ENCODE results near the gene IRF7.
A peak's percentile ranks its signal among the peaks of the same experiment; 100 is the strongest.

Gene IRF7

GRCh38 chr11:595400-595799 is 20.4 kb downstream of the IRF7 start:
- no peak for DNase-seq (ENCODE audit: low read depth)
- no peak overlapping the region for H3K4me3 ChIP-seq (ENCODE audit: low read depth, low read length)
- TF ChIP-seq CTCF (conservative IDR thresholded peaks at IDR 0.05; ENCODE audit: low read depth, low read length) = no peak

GRCh38 chr11:593347-593746 is 22.4 kb downstream of the IRF7 start:
- TF ChIP-seq CTCF (conservative IDR thresholded peaks at IDR 0.05; ENCODE audit: low read depth, low read length) = no peak
- H3K4me3 ChIP-seq (ENCODE audit: low read depth, low read length) = no peak overlapping the region
- no peak for DNase-seq (ENCODE audit: low read depth)

GRCh38 chr11:592918-593317 is 22.8 kb downstream of the IRF7 start:
- TF ChIP-seq CTCF (conservative IDR thresholded peaks at IDR 0.05; ENCODE audit: low read depth, low read length) = no peak
- no peak for DNase-seq (ENCODE audit: low read depth)
- no peak overlapping the region for H3K4me3 ChIP-seq (ENCODE audit: low read depth, low read length)

- TF ChIP-seq CTCF (conservative IDR thresholded peaks at IDR 0.05; ENCODE audit: low read depth, low read length) = no peak
- no peak overlapping the region for H3K4me3 ChIP-seq (ENCODE audit: low read depth, low read length)
- no peak for DNase-seq (ENCODE audit: low read depth)
Measured at GRCh38 chr11:592501-592900, 23.2 kb downstream of the IRF7 start.

GRCh38 chr11:590997-591396 is 24.8 kb downstream of the IRF7 start:
- no peak for DNase-seq (ENCODE audit: low read depth)
- no peak overlapping the region for H3K4me3 ChIP-seq (ENCODE audit: low read depth, low read length)
- TF ChIP-seq CTCF (conservative IDR thresholded peaks at IDR 0.05; ENCODE audit: low read depth, low read length) = no peak

- no peak for TF ChIP-seq CTCF (conservative IDR thresholded peaks at IDR 0.05; ENCODE audit: low read depth, low read length)
- H3K4me3 ChIP-seq (ENCODE audit: low read depth, low read length) = no peak overlapping the region
- DNase-seq (ENCODE audit: low read depth) = no peak
Measured at GRCh38 chr11:589798-590197, 26.0 kb downstream of the IRF7 start.

GRCh38 chr11:587978-588380 is 27.8 kb downstream of the IRF7 start:
- DNase-seq (ENCODE audit: low read depth) = peak; percentile 93
- no peak for TF ChIP-seq CTCF (conservative IDR thresholded peaks at IDR 0.05; ENCODE audit: low read depth, low read length)
- no peak overlapping the region for H3K4me3 ChIP-seq (ENCODE audit: low read depth, low read length)

All from choroid plexus epithelial cell (primary cell).